GM18517 (cell line): Measurements from ENCODE around the gene ARRDC2.
"Not testable (repeated sequence)": the region's sequence is repeated elsewhere in the genome, so short reads cannot be mapped to it uniquely, and the experiment has no call there.

Source experiments
- ATAC-seq: cut with Tn5 transposase; IDR thresholded peaks from one replicate; pipeline ENCODE4 v1.9.1; 2021; ENCODE audit warnings: mild to moderate bottlenecking, moderate library complexity; ENCODE audit not compliant: unreplicated experiment

ARRDC2 gene

GRCh38 chr19:17989425-17990094, 18.4 kb upstream of the ARRDC2 start:
- ATAC-seq: no peak

- no peak for ATAC-seq
These were observed 14.7 kb upstream of the ARRDC2 start for GRCh38 chr19:17993076-17993813.

GRCh38 chr19:17996826-17997316, 11.1 kb upstream of the ARRDC2 start:
- no peak for ATAC-seq

- ATAC-seq: no peak
These were observed 9.8 kb upstream of the ARRDC2 start for GRCh38 chr19:17997969-17998826.

GRCh38 chr19:17998827-17999150, 9.2 kb upstream of the ARRDC2 start:
- ATAC-seq: no peak

GRCh38 chr19:17999684-18000479, 8.1 kb upstream of the ARRDC2 start:
- ATAC-seq: no peak

- ATAC-seq: no peak
These were observed 7.5 kb upstream of the ARRDC2 start for GRCh38 chr19:18000480-18000914.

GRCh38 chr19:18000915-18001776, 6.8 kb upstream of the ARRDC2 start:
- ATAC-seq: peak; percentile 63

- ATAC-seq: no peak
These were observed 6.1 kb upstream of the ARRDC2 start for GRCh38 chr19:18001777-18002345.

GRCh38 chr19:18002347-18002850, 5.6 kb upstream of the ARRDC2 start:
- ATAC-seq: no peak

- ATAC-seq: not testable (repeated sequence)
These were observed 2.2 kb upstream of the ARRDC2 start for GRCh38 chr19:18005750-18006149.

GRCh38 chr19:18007044-18007916, 690 bp upstream of the ARRDC2 start:
- ATAC-seq: no peak

- ATAC-seq: no peak
These were observed 844 bp downstream of the ARRDC2 start for GRCh38 chr19:18008814-18009213.

GRCh38 chr19:18009412-18010066, 1.6 kb downstream of the ARRDC2 start:
- no peak for ATAC-seq

GRCh38 chr19:18010149-18010548, 2.2 kb downstream of the ARRDC2 start:
- ATAC-seq: no peak

- ATAC-seq: no peak
These were observed 5.5 kb downstream of the ARRDC2 start for GRCh38 chr19:18013210-18014111.

- ATAC-seq: no peak
These were observed 6.2 kb downstream of the ARRDC2 start for GRCh38 chr19:18014197-18014596.
